Activated CD4-positive, alpha-beta T cell treated with anti-CD3 and anti-CD28 coated beads for 24 hours (primary cell): ENCODE results near the gene ADARB1.
A peak's percentile ranks its signal among the peaks of the same experiment; 100 is the strongest.

Experiments
- DNase-seq, 2 donors: peaks; one replicate each; pipeline ENCODE4 v3.0.0-alpha.2; 2020; ENCODE audit warnings: low read depth in 2 of 2

The ADARB1 gene

DNA sequence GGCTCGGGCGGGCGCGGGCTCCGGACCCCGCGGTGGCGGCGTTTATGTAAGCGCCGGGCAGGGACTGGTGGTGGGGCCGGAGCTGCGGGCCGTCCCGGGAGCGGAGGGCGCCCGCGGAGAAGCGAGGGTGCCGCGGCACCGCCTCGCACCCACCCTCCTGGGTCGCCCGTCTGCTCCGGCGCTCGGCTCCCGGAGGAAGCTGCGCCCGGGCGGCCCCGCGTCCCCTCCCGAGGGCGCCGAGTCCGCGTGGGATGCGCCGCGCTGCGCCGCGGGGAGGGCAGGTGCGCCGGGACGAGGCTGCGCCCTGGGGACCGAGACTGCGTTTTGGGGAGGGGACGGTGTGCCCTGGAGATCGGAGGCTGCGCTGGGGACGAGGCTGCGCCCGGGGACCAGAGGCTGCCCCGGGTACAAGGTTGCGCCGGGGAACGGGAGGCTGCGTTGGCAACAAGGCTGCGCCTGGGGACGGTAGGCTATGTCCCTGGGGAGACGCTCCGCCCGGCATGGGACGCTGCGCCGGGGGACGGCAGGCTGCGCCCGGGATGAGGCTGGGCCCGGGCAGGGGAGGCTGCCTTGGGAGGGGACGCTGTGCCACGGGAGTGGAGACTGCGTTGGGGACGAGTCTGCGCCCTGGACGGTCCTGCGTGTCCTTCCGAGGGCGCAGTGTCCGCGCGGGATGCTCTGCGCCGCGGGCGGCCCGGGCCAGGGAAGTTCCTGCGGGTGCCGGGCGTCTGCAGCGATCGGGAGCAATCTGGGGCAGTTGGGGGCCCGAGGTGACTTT is 627 bp downstream of the ADARB1 start:
- DNase-seq: no peak

- no peak for DNase-seq
These were observed 1.3 kb downstream of the ADARB1 start for GRCh38 chr21:45075596-45076244.

DNA sequence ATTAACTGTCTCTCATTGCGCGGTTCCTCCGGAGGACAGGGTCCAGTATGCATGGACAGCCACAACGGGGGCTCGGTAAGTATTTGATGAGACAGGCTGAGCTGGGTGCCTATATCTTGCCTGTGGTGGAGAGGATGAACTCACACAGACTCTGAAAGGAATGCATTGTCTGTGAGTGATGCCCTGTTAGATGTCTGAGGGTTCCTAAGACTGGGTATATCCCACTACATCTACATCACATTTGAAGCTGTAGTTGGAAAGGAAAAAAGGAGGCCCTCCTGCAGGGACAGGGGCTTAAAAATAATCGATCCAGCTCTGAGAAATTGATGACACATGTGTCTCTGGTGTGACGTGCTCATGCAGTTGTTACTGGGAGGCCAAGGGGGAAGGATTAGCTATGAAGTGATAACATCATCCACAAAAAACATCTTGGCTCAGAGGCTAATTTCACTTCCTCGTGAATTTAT is 1.9 kb downstream of the ADARB1 start:
- no peak for DNase-seq

DNA sequence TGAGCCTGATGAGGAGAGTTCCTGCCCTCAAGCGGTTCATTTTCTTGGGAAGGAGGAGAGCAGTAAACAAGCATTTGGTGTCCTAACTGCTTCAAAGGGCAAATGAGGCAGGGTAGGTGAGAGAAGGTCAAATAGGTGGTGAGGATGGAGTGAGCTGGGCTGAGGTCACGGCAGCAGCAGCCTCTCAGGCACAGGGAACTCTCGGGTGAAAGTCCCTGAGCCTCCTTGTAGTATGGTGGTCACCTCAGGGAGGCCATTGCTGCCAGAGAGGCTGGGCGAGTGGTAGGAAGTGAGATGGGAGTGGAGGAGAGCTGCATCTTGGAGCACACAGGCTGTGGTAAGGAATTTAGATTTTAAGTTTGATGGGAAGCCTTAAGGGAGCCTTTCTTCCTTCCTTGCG is 4.0 kb downstream of the ADARB1 start:
- no peak for DNase-seq

GRCh38 chr21:45078877-45079281 is 4.5 kb downstream of the ADARB1 start:
- peak; percentile 53 for DNase-seq

DNA sequence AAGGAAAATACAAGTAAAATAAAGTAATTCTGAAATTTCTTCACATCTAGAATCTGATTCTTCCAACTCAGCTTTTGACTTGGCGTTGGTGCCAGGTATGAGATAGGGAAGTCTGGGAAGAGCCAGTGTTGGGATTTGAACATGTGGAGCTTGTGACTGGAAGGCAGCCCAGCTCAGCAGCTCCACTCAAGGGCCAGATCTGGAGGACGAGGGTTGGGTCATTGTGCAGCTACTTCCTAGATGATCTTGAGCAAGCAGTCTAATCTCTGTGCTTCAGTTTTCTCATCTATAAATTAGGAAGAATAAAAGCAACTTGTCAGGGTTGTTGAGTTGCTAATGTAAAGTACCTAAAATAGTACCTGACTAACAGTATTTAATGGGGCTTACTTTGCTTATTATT is 5.0 kb downstream of the ADARB1 start:
- DNase-seq: no peak

- no peak for DNase-seq
These were observed 5.9 kb downstream of the ADARB1 start for GRCh38 chr21:45080232-45080631.

GRCh38 chr21:45080639-45081414 is 6.4 kb downstream of the ADARB1 start:
- DNase-seq: no peak

DNA sequence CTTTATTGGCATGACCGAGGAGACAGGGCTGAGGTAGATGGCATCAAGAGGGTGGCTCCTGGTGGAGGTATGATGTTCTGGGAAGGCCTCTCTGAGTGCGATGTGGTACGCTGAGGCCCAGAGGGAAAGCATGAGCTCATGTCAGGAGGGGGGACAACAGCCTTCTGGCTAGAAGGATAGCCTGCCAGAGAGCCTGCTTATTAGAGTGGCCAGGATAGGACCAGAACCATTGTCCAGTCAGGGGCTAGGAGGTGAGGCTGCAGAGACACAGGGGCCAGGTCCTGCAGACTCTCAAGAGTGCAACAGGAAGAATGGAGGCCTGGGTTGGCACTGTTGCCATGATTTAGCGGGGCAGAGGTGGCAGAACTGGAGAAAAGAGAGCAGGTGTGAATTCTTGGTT is 7.3 kb downstream of the ADARB1 start:
- DNase-seq: no peak

GRCh38 chr21:45082736-45083135 is 8.4 kb downstream of the ADARB1 start:
- DNase-seq: no peak

GRCh38 chr21:45084121-45084520 is 9.7 kb downstream of the ADARB1 start:
- DNase-seq: no peak

- DNase-seq: no peak
These were observed 10.6 kb downstream of the ADARB1 start for GRCh38 chr21:45084881-45085536.

- DNase-seq: no peak
These were observed 11.3 kb downstream of the ADARB1 start for GRCh38 chr21:45085700-45086099.

DNA sequence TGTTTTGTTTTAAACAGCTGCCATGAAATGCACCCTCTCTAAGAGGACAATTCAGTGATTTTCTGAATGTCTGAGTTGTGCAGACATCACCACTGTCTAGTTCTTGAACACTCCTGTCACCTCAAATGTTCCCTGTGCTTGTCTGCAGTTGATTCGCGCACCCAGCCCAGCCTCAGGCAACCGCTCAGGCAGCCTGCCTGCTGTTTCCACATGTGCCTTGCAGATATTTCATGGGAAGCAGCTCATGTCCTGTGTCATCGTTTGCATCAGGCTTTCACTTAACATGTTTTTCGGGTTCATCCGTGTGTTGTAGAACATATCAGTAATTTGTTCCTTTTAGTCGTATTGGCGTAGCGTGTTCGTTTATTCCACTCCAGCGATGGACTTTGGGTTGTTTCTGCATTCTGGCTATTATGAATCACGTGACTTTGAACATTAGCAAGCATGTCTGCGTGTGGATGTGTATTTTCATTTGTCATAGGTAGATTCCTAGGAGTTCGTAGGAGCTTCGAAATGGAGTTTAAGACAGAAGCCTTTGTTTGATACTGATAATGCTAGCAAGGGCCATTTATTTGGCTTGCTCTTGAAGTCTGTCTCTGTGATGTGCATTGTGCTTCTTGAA is 12.1 kb downstream of the ADARB1 start:
- DNase-seq: no peak

- DNase-seq: no peak
These were observed 12.8 kb downstream of the ADARB1 start for GRCh38 chr21:45087022-45087823.

GRCh38 chr21:45088116-45088515 is 13.7 kb downstream of the ADARB1 start:
- no peak for DNase-seq

- no peak for DNase-seq
These were observed 14.3 kb downstream of the ADARB1 start for GRCh38 chr21:45088729-45089128.

- DNase-seq: no peak
These were observed 15.6 kb downstream of the ADARB1 start for GRCh38 chr21:45089964-45090363.

DNA sequence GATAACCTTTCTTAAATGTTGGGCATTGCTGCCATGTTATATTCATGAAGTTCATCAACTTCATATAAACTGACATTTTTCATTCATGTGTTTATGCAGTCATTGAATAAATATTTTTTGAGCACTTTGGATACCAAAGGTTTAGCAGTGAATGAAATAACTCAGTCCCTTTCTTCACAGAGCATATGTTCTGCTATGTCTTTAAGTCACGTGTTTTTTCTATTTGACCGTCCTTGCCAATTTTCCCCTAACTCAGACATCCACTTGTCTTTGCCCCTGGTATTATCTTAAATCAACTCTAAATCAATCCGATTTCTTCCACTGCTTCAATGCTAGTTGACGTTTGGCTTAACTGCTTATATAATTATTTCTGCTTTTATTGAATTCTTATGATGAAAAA is 16.6 kb downstream of the ADARB1 start:
- no peak for DNase-seq

DNA sequence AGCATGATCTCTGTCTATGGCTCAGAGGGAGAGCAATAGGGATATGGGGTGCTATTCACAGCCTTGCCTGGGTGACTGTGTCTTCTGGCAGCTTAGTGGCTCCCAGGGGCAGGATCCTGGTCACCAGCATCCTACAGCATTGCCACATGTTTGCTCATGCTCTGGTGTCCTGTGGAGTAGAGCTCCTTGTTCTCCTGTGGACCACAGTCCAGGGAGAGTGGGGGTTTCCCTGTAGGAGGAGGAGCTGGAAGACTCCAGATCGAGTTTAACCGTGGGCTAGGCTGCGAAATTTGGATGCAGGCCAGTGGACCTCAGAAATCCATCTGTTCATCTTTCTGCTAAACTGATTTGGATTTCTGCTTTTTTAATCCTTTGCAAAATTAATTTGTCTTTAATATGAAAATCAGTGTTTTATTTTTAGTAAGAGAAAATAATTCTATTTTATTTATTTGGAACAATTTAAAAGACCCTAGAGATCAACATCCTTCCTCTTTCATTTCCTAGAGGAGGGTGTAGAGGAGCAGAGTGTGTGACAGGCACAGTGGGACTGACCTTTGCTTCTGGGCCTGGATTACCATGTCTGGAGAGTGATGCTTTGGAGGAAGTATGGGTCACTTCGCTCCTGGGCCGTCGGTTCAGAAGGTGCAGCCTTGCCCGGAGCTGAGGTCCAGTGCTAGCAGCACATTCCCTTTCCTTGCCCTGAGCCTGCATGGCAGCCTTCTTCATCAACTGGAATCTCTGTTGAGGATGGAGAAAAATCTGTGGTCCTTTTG is 17.4 kb downstream of the ADARB1 start:
- DNase-seq: no peak
